HepG2 (cell line): Measurements from ENCODE around the gene MFAP1. TPM values are rescaled to one million over a fixed set of nuclear protein-coding genes. Genes with fewer than 3 reads are reported as not detected.

ENCODE experiments used
- EP300 ChIP-seq, 3 experiments: sonication (generic) in 1 of 3; formaldehyde crosslinking in 1 of 3; IDR thresholded peaks; 2 replicates each; pipeline versions ENCODE4 v1.5.1 to v1.6.1; 2011 to 2020; ENCODE audit warnings: low read depth in 2 of 3, low read length in 2 of 3, borderline replicate concordance in 1 of 3, improper control_type of control experiment in 1 of 3, mild to moderate bottlenecking in 1 of 3, missing genetic modification reagents in 1 of 3, moderate library complexity in 1 of 3
- GATAD2A ChIP-seq: IDR thresholded peaks from 2 replicates; pipeline ENCODE4 v1.6.1; 2016
- HMG20B ChIP-seq: conservative IDR thresholded peaks from 2 replicates; pipeline ENCODE4 v1.6.1; 2016; ENCODE audit warnings: missing genetic modification reagents, missing compliant biosample characterization
- IKZF1 ChIP-seq: fragments of 450-650 bp; IDR thresholded peaks from 2 replicates; pipeline ENCODE4 v1.7.1; 2016
- KLF16 ChIP-seq, 2 experiments: sonication (generic) in 1 of 2; formaldehyde crosslinking in 1 of 2; IDR thresholded peaks; 2 replicates each; pipeline versions ENCODE4 v1.6.1 to v1.8.0; 2016 to 2023; ENCODE audit warnings: missing genetic modification reagents in 2 of 2, missing compliant biosample characterization in 1 of 2
- MATR3 ChIP-seq: sonication (generic); formaldehyde crosslinking; IDR thresholded peaks from 2 replicates; pipeline ENCODE4 v1.4.0; 2020; ENCODE audit warnings: missing genetic modification reagents
- MED13 ChIP-seq: sonication (generic); formaldehyde crosslinking; IDR thresholded peaks from 2 replicates; pipeline ENCODE4 v1.5.0; 2020; ENCODE audit warnings: missing genetic modification reagents
- NR1H2 ChIP-seq: sonication (generic); formaldehyde crosslinking; IDR thresholded peaks from 2 replicates; pipeline ENCODE4 v1.8.1; 2022; ENCODE audit warnings: low read depth, missing genetic modification reagents, borderline replicate concordance
- RFXAP ChIP-seq: sonication (generic); formaldehyde crosslinking; IDR thresholded peaks from 2 replicates; pipeline ENCODE4 v1.4.0; 2020; ENCODE audit warnings: missing genetic modification reagents, borderline replicate concordance
- SMAD9 ChIP-seq: sonication (generic); formaldehyde crosslinking; IDR thresholded peaks from 2 replicates; pipeline ENCODE4 v1.5.1; 2020; ENCODE audit warnings: mild to moderate bottlenecking, missing genetic modification reagents
- SNAPC2 ChIP-seq: sonication (generic); formaldehyde crosslinking; IDR thresholded peaks from 2 replicates; pipeline ENCODE4 v1.8.1; 2022; ENCODE audit warnings: mild to moderate bottlenecking, missing genetic modification reagents
- SOX13 ChIP-seq, 3 experiments: fragments of 450-650 bp in 1 of 3; sonication (generic) in 1 of 3; formaldehyde crosslinking in 1 of 3; IDR thresholded peaks in 2 of 3; conservative IDR thresholded peaks in 1 of 3; 2 replicates each; pipeline versions ENCODE4 v1.5.0 to v1.6.1; 2016 to 2020; ENCODE audit warnings: antibody characterized with exemption in 1 of 3, mild to moderate bottlenecking in 1 of 3, missing compliant biosample characterization in 1 of 3, missing genetic modification reagents in 1 of 3, moderate library complexity in 1 of 3
- SOX5 ChIP-seq: IDR thresholded peaks from 2 replicates; pipeline ENCODE4 v1.6.1; 2016; ENCODE audit warnings: borderline replicate concordance
- STAT5B ChIP-seq: sonication (generic); formaldehyde crosslinking; IDR thresholded peaks from 2 replicates; pipeline ENCODE4 v1.4.0; 2020; ENCODE audit warnings: missing genetic modification reagents
- ZFP1 ChIP-seq: IDR thresholded peaks from 2 replicates; pipeline ENCODE4 v1.6.1; 2016
- ZIK1 ChIP-seq: sonication (generic); formaldehyde crosslinking; IDR thresholded peaks from 2 replicates; pipeline ENCODE4 v1.5.0; 2020; ENCODE audit warnings: mild to moderate bottlenecking, low read depth, missing genetic modification reagents, borderline replicate concordance
- ZNF17 ChIP-seq: sonication (generic); formaldehyde crosslinking; IDR thresholded peaks from 2 replicates; pipeline ENCODE4 v1.5.0; 2020; ENCODE audit warnings: mild to moderate bottlenecking, missing genetic modification reagents
- ZNF20 ChIP-seq: sonication (generic); formaldehyde crosslinking; IDR thresholded peaks from 2 replicates; pipeline ENCODE4 v1.4.0; 2020; ENCODE audit warnings: mild to moderate bottlenecking, moderate library complexity, missing genetic modification reagents
- ZNF251 ChIP-seq: sonication (generic); formaldehyde crosslinking; IDR thresholded peaks from 2 replicates; pipeline ENCODE4 v1.9.0; 2021; ENCODE audit warnings: mild to moderate bottlenecking, missing genetic modification reagents
- ZNF3 ChIP-seq: IDR thresholded peaks from 2 replicates; pipeline ENCODE4 v1.7.0; 2017; ENCODE audit warnings: inconsistent platforms
- ZNF737 ChIP-seq: sonication (generic); formaldehyde crosslinking; IDR thresholded peaks from 2 replicates; pipeline ENCODE4 v1.5.0; 2020; ENCODE audit warnings: missing genetic modification reagents, mild to moderate bottlenecking, borderline replicate concordance
- polyA plus RNA-seq, 8 experiments: library from polyadenylated mRNA; depleted of rRNA in 3 of 8; stranded (reverse) in 7 of 8; unstranded in 1 of 8; fragments of >200 nt; fragmentation: Illumina TruSeq in 4 of 8; extraction: Trizol in 4 of 8; gene quantifications; 2 replicates each; pipeline versions ENCODE4 v1.2.1 to v1.2.3, GENCODE V29; 2011 to 2016; ENCODE audit warnings: low read depth in 4 of 8, missing spikeins in 1 of 8, mixed read lengths in 1 of 8; ENCODE audit not compliant: insufficient read depth in 1 of 8
- total RNA-seq, 5 experiments: library from RNA; depleted of rRNA; stranded (reverse); fragments of >200 nt; fragmentation: Illumina TruSeq; extraction: Trizol; gene quantifications; 2 replicates each; pipeline ENCODE4 v1.2.3, GENCODE V29; 2016; ENCODE audit warnings: low read depth in 1 of 5
- TF ChIP-seq, protein P1 (sequence below): sonication (generic); formaldehyde crosslinking; IDR thresholded peaks from 2 replicates; pipeline ENCODE4 v1.4.0; 2020; ENCODE audit warnings: missing genetic modification reagents
- TF ChIP-seq, protein P2 (sequence below): sonication (generic); formaldehyde crosslinking; IDR thresholded peaks from 2 replicates; pipeline ENCODE4 v1.5.0; 2020; ENCODE audit warnings: mild to moderate bottlenecking, low read depth, missing genetic modification reagents, borderline replicate concordance
- TF ChIP-seq, protein P3 (sequence below): sonication (generic); formaldehyde crosslinking; IDR thresholded peaks from 2 replicates; pipeline ENCODE4 v1.4.0; 2020; ENCODE audit warnings: missing genetic modification reagents

MFAP1 gene
- total and polyA plus RNA-seq, 2 of the 13 experiments (the other 11 are each of a cell fraction or from before 2014, with no cell fraction given) = 11.8 to 39.5 TPM

DNA sequence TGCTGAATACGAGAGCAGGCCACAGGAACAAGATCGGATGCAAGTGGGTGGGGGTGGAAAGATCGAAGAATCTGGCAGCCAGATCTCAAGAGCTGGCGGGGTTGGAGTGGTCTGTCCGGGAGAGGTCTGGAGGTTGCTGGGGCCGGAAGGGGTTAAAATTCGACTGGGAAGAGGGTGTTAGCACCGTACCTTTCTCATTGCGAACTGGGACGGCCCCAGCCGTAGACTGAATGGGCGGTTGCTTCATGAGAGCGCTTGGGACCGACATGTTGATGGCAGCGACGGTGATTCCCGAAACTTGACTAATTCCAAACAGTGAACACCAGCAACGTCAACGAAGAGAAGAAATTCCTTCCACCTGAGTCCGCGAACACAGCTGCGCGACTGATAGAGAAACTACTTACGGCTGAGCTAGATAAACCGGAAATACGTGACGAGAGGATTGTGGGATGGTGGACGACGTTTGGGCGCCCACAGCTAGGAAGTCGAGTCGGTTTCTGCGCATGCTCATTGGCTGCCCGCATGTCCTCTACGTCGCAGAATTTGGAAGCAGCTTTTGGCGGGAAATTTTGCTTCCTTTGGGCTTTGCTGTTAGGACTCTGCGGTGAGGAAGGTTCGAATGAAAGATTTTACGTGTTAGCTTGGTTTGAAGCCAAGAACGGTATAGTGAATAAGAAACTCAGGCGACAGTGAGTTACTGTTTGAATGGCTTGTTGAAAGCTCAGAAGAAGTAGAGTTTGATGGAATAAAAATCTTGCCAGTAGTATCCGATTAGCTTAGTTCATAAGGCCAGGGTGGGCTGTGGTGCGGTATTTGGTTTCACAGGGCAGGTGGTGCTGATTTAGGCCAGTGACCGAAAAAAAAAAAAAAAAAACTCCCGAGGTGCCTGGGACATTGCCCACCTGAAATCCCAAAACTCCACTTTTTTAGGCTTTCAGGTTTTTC, at the start of gene MFAP1 (continued):
- TF ChIP-seq, protein P1, sequence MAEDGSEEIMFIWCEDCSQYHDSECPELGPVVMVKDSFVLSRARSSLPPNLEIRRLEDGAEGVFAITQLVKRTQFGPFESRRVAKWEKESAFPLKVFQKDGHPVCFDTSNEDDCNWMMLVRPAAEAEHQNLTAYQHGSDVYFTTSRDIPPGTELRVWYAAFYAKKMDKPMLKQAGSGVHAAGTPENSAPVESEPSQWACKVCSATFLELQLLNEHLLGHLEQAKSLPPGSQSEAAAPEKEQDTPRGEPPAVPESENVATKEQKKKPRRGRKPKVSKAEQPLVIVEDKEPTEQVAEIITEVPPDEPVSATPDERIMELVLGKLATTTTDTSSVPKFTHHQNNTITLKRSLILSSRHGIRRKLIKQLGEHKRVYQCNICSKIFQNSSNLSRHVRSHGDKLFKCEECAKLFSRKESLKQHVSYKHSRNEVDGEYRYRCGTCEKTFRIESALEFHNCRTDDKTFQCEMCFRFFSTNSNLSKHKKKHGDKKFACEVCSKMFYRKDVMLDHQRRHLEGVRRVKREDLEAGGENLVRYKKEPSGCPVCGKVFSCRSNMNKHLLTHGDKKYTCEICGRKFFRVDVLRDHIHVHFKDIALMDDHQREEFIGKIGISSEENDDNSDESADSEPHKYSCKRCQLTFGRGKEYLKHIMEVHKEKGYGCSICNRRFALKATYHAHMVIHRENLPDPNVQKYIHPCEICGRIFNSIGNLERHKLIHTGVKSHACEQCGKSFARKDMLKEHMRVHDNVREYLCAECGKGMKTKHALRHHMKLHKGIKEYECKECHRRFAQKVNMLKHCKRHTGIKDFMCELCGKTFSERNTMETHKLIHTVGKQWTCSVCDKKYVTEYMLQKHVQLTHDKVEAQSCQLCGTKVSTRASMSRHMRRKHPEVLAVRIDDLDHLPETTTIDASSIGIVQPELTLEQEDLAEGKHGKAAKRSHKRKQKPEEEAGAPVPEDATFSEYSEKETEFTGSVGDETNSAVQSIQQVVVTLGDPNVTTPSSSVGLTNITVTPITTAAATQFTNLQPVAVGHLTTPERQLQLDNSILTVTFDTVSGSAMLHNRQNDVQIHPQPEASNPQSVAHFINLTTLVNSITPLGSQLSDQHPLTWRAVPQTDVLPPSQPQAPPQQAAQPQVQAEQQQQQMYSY (CRISPR knock-in tag) = no peak; the same call in 1 of the 2 replicates
- TF ChIP-seq ZNF17 = no peak
- TF ChIP-seq GATAD2A (CRISPR knock-in tag) = peak; percentile 69
- no peak for TF ChIP-seq SNAPC2 (CRISPR knock-in tag)
- TF ChIP-seq ZNF251 = no peak
- no peak for TF ChIP-seq HMG20B (CRISPR knock-in tag)
- TF ChIP-seq IKZF1 = no peak
- TF ChIP-seq ZNF3 (CRISPR knock-in tag) = no peak
- TF ChIP-seq NR1H2 (CRISPR knock-in tag) = no peak
- TF ChIP-seq, protein P2, sequence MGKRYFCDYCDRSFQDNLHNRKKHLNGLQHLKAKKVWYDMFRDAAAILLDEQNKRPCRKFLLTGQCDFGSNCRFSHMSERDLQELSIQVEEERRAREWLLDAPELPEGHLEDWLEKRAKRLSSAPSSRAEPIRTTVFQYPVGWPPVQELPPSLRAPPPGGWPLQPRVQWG (CRISPR knock-in tag) = no peak
- TF ChIP-seq SOX13 (IDR thresholded peaks at IDR 0.05) = no peak
- peak in 1 of 2 experiments; percentile 38; a peak in 2 of 4 replicates for TF ChIP-seq SOX13 (CRISPR knock-in tag; conservative IDR thresholded peaks at IDR 0.05 in 1 of 2, IDR thresholded peaks at IDR 0.05 in 1 of 2)
- TF ChIP-seq ZNF20 (CRISPR knock-in tag) = no peak
- TF ChIP-seq, protein P3, sequence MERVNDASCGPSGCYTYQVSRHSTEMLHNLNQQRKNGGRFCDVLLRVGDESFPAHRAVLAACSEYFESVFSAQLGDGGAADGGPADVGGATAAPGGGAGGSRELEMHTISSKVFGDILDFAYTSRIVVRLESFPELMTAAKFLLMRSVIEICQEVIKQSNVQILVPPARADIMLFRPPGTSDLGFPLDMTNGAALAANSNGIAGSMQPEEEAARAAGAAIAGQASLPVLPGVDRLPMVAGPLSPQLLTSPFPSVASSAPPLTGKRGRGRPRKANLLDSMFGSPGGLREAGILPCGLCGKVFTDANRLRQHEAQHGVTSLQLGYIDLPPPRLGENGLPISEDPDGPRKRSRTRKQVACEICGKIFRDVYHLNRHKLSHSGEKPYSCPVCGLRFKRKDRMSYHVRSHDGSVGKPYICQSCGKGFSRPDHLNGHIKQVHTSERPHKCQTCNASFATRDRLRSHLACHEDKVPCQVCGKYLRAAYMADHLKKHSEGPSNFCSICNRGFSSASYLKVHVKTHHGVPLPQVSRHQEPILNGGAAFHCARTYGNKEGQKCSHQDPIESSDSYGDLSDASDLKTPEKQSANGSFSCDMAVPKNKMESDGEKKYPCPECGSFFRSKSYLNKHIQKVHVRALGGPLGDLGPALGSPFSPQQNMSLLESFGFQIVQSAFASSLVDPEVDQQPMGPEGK (CRISPR knock-in tag) = no peak
- TF ChIP-seq ZFP1 = no peak
- no peak for TF ChIP-seq MATR3 (CRISPR knock-in tag)
- TF ChIP-seq KLF16 (CRISPR knock-in tag; IDR thresholded peaks at IDR 0.05) = 0 out of 4 replicates have a peak, but pooled peaks of 1 of the 2 experiments have one; percentile 74
- TF ChIP-seq RFXAP = peak; percentile 79; the same call in 1 of the 2 replicates
- peak; percentile 44; the same call in 1 of the 2 replicates for TF ChIP-seq ZIK1
- TF ChIP-seq EP300 (IDR thresholded peaks at IDR 0.05; ENCODE audit: low read depth in 2 of 2, low read length in 2 of 2) = no peak
- no peak for TF ChIP-seq EP300 (CRISPR knock-in tag; IDR thresholded peaks at IDR 0.05; ENCODE audit: borderline replicate concordance)
- 0 out of 2 replicates have a peak, but pooled peaks have one; percentile 25 for TF ChIP-seq STAT5B (CRISPR knock-in tag)
- TF ChIP-seq ZNF737 (CRISPR knock-in tag) = no peak
- peak; percentile 36; the same call in 1 of the 2 replicates for TF ChIP-seq SOX5 (CRISPR knock-in tag)
- TF ChIP-seq SMAD9 (CRISPR knock-in tag) = no peak
- TF ChIP-seq MED13 = 0 out of 2 replicates have a peak, but pooled peaks have one; percentile 49
